K562 (cell line): ENCODE data around the gene NAT14. TPM values are rescaled to one million over a fixed set of nuclear protein-coding genes. Genes with fewer than 3 reads are reported as not detected.

Experiments used
- BRF1 ChIP-seq: IDR thresholded peaks from 3 replicates; pipeline ENCODE4 v1.6.1; 2011; ENCODE audit warnings: borderline replicate concordance, mild to moderate bottlenecking; ENCODE audit not compliant: insufficient read length; ENCODE audit errors: extremely low read depth
- CBFA2T3 ChIP-seq: fragments of 450-650 bp; IDR thresholded peaks from 2 replicates; pipeline ENCODE4 v1.6.1; 2017
- CBFB ChIP-seq: sonication (generic); formaldehyde crosslinking; IDR thresholded peaks from 2 replicates; pipeline ENCODE4 v1.4.0; 2020; ENCODE audit warnings: mild to moderate bottlenecking, missing genetic modification reagents
- CCAR2 ChIP-seq: fragments of 200-400 bp; formaldehyde crosslinking; IDR thresholded peaks from 2 replicates; pipeline ENCODE4 v1.6.1; 2017; ENCODE audit warnings: mild to moderate bottlenecking, low read depth, low read length
- EP400 ChIP-seq: fragments of 450-650 bp; IDR thresholded peaks from 2 replicates; pipeline ENCODE4 v1.6.1; 2017; ENCODE audit warnings: antibody characterized with exemption, mild to moderate bottlenecking, moderate library complexity
- FIP1L1 ChIP-seq: fragments of 200-400 bp; formaldehyde crosslinking; IDR thresholded peaks from 2 replicates; pipeline ENCODE4 v1.6.1; 2018; ENCODE audit warnings: mild to moderate bottlenecking, low read depth, low read length; ENCODE audit not compliant: poor library complexity, severe bottlenecking
- FOXJ3 ChIP-seq: sonication (generic); formaldehyde crosslinking; IDR thresholded peaks from 2 replicates; pipeline ENCODE4 v1.4.0; 2020; ENCODE audit warnings: mild to moderate bottlenecking, missing genetic modification reagents
- FOXK2 ChIP-seq, 2 experiments: fragments of 450-650 bp; IDR thresholded peaks in 1 of 2; conservative IDR thresholded peaks in 1 of 2; 2 replicates each; pipeline ENCODE4 v1.6.1; 2016; ENCODE audit warnings: low read depth in 2 of 2, mild to moderate bottlenecking in 1 of 2
- HCFC1 ChIP-seq: IDR thresholded peaks from 2 replicates; pipeline ENCODE4 v1.6.1; 2012; ENCODE audit warnings: low read depth, low read length, improper control_type of control experiment
- HSF4 ChIP-seq: fragments of 250-450 bp; sonication (Bioruptor Pico); IDR thresholded peaks from 2 replicates; pipeline ENCODE4 v2.1.2; 2022; ENCODE audit warnings: mild to moderate bottlenecking, moderate library complexity, borderline replicate concordance
- LARP7 ChIP-seq: fragments of 450-650 bp; IDR thresholded peaks from 2 replicates; pipeline ENCODE4 v1.6.1; 2016
- MAZ ChIP-seq, 2 experiments: fragments of 450-650 bp in 1 of 2; sonication (generic) in 1 of 2; formaldehyde crosslinking; IDR thresholded peaks in 1 of 2; conservative IDR thresholded peaks in 1 of 2; 2 replicates each; pipeline versions ENCODE4 v1.4.0 to v1.5.0; 2020; ENCODE audit warnings: mild to moderate bottlenecking in 1 of 2, missing genetic modification reagents in 1 of 2
- NUFIP1 ChIP-seq: fragments of 450-650 bp; IDR thresholded peaks from 2 replicates; pipeline ENCODE4 v1.6.1; 2018; ENCODE audit not compliant: partially characterized antibody
- RBBP5 ChIP-seq: fragments of 200-600 bp; sonication (generic); IDR thresholded peaks from 2 replicates; pipeline ENCODE4 v1.6.1; 2012; ENCODE audit warnings: borderline replicate concordance, mild to moderate bottlenecking, low read length, control low read depth, inconsistent platforms; ENCODE audit not compliant: insufficient read depth, poor library complexity, severe bottlenecking
- TAF15 ChIP-seq: fragments of 200-400 bp; formaldehyde crosslinking; IDR thresholded peaks from 2 replicates; pipeline ENCODE4 v1.6.1; 2017; ENCODE audit warnings: mild to moderate bottlenecking, low read depth, low read length, moderate library complexity
- TAL1 ChIP-seq: fragments of 450-650 bp; IDR thresholded peaks from 2 replicates; pipeline ENCODE4 v1.6.1; 2016; ENCODE audit warnings: mild to moderate bottlenecking
- TRIM24 ChIP-seq, 2 experiments: fragments of 450-650 bp; IDR thresholded peaks; 2 replicates each; pipeline ENCODE4 v1.6.1; 2016
- ZBTB12 ChIP-seq: fragments of 250-450 bp; sonication (Bioruptor Pico); IDR thresholded peaks from 2 replicates; pipeline ENCODE4 v1.4.0; 2020
- ZBTB49 ChIP-seq: sonication (generic); formaldehyde crosslinking; IDR thresholded peaks from 2 replicates; pipeline ENCODE4 v1.8.0; 2022; ENCODE audit warnings: missing genetic modification reagents, mild to moderate bottlenecking, borderline replicate concordance
- ZNF282 ChIP-seq: sonication (generic); formaldehyde crosslinking; IDR thresholded peaks from 2 replicates; pipeline ENCODE4 v1.8.1; 2023; ENCODE audit warnings: missing genetic modification reagents
- ZNF384 ChIP-seq: IDR thresholded peaks from 2 replicates; pipeline ENCODE4 v1.6.1; 2012; ENCODE audit warnings: low read depth, low read length, improper control_type of control experiment
- ZNF668 ChIP-seq: fragments of 250-450 bp; sonication (Bioruptor Pico); IDR thresholded peaks from 2 replicates; pipeline ENCODE4 v1.8.0; 2022; ENCODE audit warnings: mild to moderate bottlenecking, inconsistent platforms
- polyA plus RNA-seq, 8 experiments: library from polyadenylated mRNA; depleted of rRNA in 4 of 8; stranded (reverse) in 5 of 8; unstranded in 3 of 8; fragments of >200 nt; fragmentation: Nextera tagmentation in 2 of 8; fragmentation: Illumina TruSeq in 1 of 8; extraction: Ambion mirVana in 2 of 8; extraction: Trizol in 1 of 8; gene quantifications; 2 replicates each; pipeline versions ENCODE4 v1.2.1 to v1.2.3, GENCODE V29; 2011 to 2014; ENCODE audit warnings: inconsistent platforms in 1 of 8, missing spikeins in 1 of 8
- total RNA-seq, 7 experiments: library from RNA; depleted of rRNA in 6 of 7; stranded (reverse); fragments of >200 nt in 6 of 7; fragmentation: Illumina TruSeq in 2 of 7; extraction: Trizol in 2 of 7; gene quantifications; 2 replicates each; pipeline versions ENCODE4 v1.2.1 to v1.2.3, GENCODE V29; 2011 to 2021; ENCODE audit warnings: low replicate concordance in 1 of 7
- TF ChIP-seq, protein P1 (sequence below): IDR thresholded peaks from 2 replicates; pipeline ENCODE4 v1.6.1; 2014; ENCODE audit warnings: antibody characterized with exemption
- TF ChIP-seq, protein P2 (sequence below): fragments of 450-650 bp; IDR thresholded peaks from 2 replicates; pipeline ENCODE4 v1.6.1; 2018; ENCODE audit warnings: mild to moderate bottlenecking, low read depth; ENCODE audit not compliant: partially characterized antibody

Gene NAT14
- total and polyA plus RNA-seq, 9 of the 15 experiments (the other 6 are each of a cell fraction or from before 2014, with no cell fraction given) = 2.4 to 77.0 (median 26.7) TPM

- TF ChIP-seq, protein P1, sequence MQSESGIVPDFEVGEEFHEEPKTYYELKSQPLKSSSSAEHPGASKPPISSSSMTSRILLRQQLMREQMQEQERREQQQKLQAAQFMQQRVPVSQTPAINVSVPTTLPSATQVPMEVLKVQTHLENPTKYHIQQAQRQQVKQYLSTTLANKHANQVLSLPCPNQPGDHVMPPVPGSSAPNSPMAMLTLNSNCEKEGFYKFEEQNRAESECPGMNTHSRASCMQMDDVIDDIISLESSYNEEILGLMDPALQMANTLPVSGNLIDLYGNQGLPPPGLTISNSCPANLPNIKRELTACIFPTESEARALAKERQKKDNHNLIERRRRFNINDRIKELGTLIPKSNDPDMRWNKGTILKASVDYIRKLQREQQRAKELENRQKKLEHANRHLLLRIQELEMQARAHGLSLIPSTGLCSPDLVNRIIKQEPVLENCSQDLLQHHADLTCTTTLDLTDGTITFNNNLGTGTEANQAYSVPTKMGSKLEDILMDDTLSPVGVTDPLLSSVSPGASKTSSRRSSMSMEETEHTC = no peak
- TF ChIP-seq RBBP5 = no peak
- no peak for TF ChIP-seq HSF4 (CRISPR knock-in tag)
- TF ChIP-seq MAZ (CRISPR knock-in tag; conservative IDR thresholded peaks at IDR 0.05 in 1 of 2, IDR thresholded peaks at IDR 0.05 in 1 of 2) = no peak
- TF ChIP-seq HCFC1 = no peak
- no peak for TF ChIP-seq FOXK2 (conservative IDR thresholded peaks at IDR 0.05 in 1 of 2, IDR thresholded peaks at IDR 0.05 in 1 of 2; ENCODE audit: low read depth in 2 of 2)
- TF ChIP-seq TAL1 = peak; percentile 78
- TF ChIP-seq CBFB = no peak
- TF ChIP-seq BRF1 = no peak
- no peak for TF ChIP-seq TAF15
- TF ChIP-seq FIP1L1 = no peak
- no peak for TF ChIP-seq ZBTB12 (CRISPR knock-in tag)
- TF ChIP-seq CCAR2 = no peak
- no peak for TF ChIP-seq FOXJ3 (CRISPR knock-in tag)
- no peak for TF ChIP-seq NUFIP1
- TF ChIP-seq CBFA2T3 = peak; percentile 88
- TF ChIP-seq LARP7 = no peak
- TF ChIP-seq, protein P2, sequence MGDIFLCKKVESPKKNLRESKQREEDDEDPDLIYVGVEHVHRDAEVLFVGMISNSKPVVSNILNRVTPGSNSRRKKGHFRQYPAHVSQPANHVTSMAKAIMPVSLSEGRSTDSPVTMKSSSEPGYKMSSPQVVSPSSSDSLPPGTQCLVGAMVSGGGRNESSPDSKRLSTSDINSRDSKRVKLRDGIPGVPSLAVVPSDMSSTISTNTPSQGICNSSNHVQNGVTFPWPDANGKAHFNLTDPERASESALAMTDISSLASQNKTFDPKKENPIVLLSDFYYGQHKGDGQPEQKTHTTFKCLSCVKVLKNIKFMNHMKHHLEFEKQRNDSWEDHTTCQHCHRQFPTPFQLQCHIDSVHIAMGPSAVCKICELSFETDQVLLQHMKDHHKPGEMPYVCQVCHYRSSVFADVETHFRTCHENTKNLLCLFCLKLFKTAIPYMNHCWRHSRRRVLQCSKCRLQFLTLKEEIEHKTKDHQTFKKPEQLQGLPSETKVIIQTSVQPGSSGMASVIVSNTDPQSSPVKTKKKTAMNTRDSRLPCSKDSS = no peak
- no peak for TF ChIP-seq ZBTB49 (CRISPR knock-in tag)
- TF ChIP-seq ZNF282 (CRISPR knock-in tag) = no peak
- no peak for TF ChIP-seq EP400
- no peak for TF ChIP-seq ZNF384
- TF ChIP-seq ZNF668 (CRISPR knock-in tag) = no peak
- peak in 1 of 2 experiments; percentile 63; a peak in 1 of 4 replicates for TF ChIP-seq TRIM24 (IDR thresholded peaks at IDR 0.05)
Measured at GRCh38 chr19:55443824-55444480, 41.0 kb upstream of the NAT14 start (continued).
